NT2/D1 (cell line): ENCODE data around the gene UBN2.
"Not testable (repeated sequence)": the region's sequence is repeated elsewhere in the genome, so short reads cannot be mapped to it uniquely, and the experiment has no call there.

ENCODE experiments used
- DNase-seq: peaks from one replicate; pipeline ENCODE4 v3.0.0-alpha.2; 2011; ENCODE audit warnings: low read depth, low spot score
- H3K27me3 ChIP-seq: 2 replicates; pipeline ENCODE4 v1.6.0; 2011; ENCODE audit warnings: mild to moderate bottlenecking; ENCODE audit not compliant: insufficient read length, insufficient read depth
- H3K36me3 ChIP-seq: 2 replicates; pipeline ENCODE4 v1.6.1; 2011; ENCODE audit warnings: mild to moderate bottlenecking, low read length, mixed read lengths; ENCODE audit not compliant: insufficient read depth, insufficient read length
- H3K4me1 ChIP-seq: 2 replicates; pipeline ENCODE4 v1.5.1; 2011; ENCODE audit not compliant: insufficient read depth, insufficient read length
- H3K4me3 ChIP-seq: 2 replicates; pipeline ENCODE4 v1.5.1; 2011; ENCODE audit warnings: low read depth; ENCODE audit not compliant: insufficient read length
- H3K9ac ChIP-seq: 2 replicates; pipeline ENCODE4 v1.6.0; 2011; ENCODE audit warnings: low read depth; ENCODE audit not compliant: insufficient read length
- H3K9me3 ChIP-seq: 2 replicates; pipeline ENCODE4 v1.5.1; 2011; ENCODE audit warnings: mild to moderate bottlenecking, low read length; ENCODE audit not compliant: insufficient read depth
- SUZ12 ChIP-seq: IDR thresholded peaks from 2 replicates; pipeline ENCODE4 v1.6.1; 2011; ENCODE audit not compliant: insufficient read length, insufficient read depth; ENCODE audit errors: extremely low read depth
- YY1 ChIP-seq: IDR thresholded peaks from 2 replicates; pipeline ENCODE4 v1.6.1; 2011; ENCODE audit not compliant: insufficient read length, insufficient read depth
- ZNF274 ChIP-seq: IDR thresholded peaks from 2 replicates; pipeline ENCODE4 v1.6.1; 2011; ENCODE audit warnings: mild to moderate bottlenecking, low read depth, low read length

Gene UBN2

GRCh38 chr7:139192014-139192706 lies 38.9 kb upstream of the UBN2 start:
- H3K27me3 ChIP-seq = no peaks in the 10 kb centered on the region
- H3K9me3 ChIP-seq = no peaks in the 10 kb centered on the region
- H3K9ac ChIP-seq = no peak overlapping the region
- TF ChIP-seq SUZ12 (no peak), ZNF274 (no peak), YY1 (no peak)
- H3K4me1 ChIP-seq = no peaks in the 10 kb centered on the region
- peaks cover 3% of the 10 kb centered on the region for H3K36me3 ChIP-seq
- no peak for DNase-seq
- no peak overlapping the region for H3K4me3 ChIP-seq

DNA sequence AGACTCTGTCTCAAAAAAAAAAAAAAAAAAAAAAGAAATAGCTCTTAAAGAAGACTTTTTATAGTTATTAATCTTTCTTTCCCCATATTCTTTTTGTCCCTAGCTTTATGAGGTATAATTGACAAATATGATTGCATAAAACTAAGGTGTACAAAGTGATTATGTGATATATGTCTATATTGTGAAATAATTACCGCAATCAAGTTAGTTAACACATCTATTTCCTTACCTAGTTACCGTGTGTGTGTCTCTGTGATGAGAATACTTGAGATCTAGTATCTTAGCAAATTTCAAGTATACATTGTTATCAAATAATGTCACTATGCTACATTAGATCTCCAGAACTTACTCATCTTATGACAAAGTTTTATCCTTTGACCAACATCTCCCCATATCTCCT lies 30.7 kb upstream of the UBN2 start:
- TF ChIP-seq YY1 = no peak
- TF ChIP-seq SUZ12 = no peak
- no peak for TF ChIP-seq ZNF274
- Histone ChIP-seq H3K9ac (no peak overlapping the region), H3K4me1 (no peaks in the 10 kb centered on the region)

GRCh38 chr7:139203992-139204391 lies 27.0 kb upstream of the UBN2 start:
- no peak overlapping the region for H3K9ac ChIP-seq
- no peak for TF ChIP-seq YY1
- no peak for TF ChIP-seq ZNF274
- TF ChIP-seq SUZ12 = no peak
- no peaks in the 10 kb centered on the region for H3K36me3 ChIP-seq
- H3K9me3 ChIP-seq = peaks cover 8% of the 10 kb centered on the region
- no peak overlapping the region for H3K4me3 ChIP-seq
- DNase-seq = no peak
- H3K4me1 ChIP-seq = no peaks in the 10 kb centered on the region
- no peaks in the 10 kb centered on the region for H3K27me3 ChIP-seq

More for the DNA sequence above, 30.7 kb upstream of the UBN2 start:
- Histone ChIP-seq H3K4me3 (no peak overlapping the region), H3K36me3 (no peaks in the 10 kb centered on the region), H3K27me3 (no peaks in the 10 kb centered on the region), H3K9me3 (peaks cover 6% of the 10 kb centered on the region)
- DNase-seq = no peak

DNA sequence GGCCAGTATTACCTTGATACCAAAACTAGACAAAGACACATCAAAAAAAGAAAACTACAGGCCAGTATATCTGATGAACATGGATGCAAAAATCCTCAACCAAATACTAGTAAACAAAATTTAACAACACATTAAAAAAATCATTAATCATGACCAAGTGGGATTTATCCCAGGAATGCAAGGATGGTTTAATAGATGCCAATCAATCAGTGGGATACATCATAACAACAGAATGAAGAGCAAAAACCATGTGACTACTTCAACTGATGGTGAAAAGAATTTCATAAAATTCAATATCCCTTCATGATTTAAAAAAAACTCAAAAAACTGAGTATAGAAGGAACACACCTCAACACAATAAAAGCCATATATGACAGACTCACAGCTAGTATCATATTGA lies 25.2 kb upstream of the UBN2 start:
- H3K36me3 ChIP-seq = no peaks in the 10 kb centered on the region
- H3K27me3 ChIP-seq = no peaks in the 10 kb centered on the region
- no peak overlapping the region for H3K4me3 ChIP-seq
- peaks cover 8% of the 10 kb centered on the region for H3K9me3 ChIP-seq
- no peak overlapping the region for H3K9ac ChIP-seq
- H3K4me1 ChIP-seq = no peaks in the 10 kb centered on the region
- DNase-seq = no peak
- TF ChIP-seq YY1 (no peak), SUZ12 (no peak), ZNF274 (no peak)

DNA sequence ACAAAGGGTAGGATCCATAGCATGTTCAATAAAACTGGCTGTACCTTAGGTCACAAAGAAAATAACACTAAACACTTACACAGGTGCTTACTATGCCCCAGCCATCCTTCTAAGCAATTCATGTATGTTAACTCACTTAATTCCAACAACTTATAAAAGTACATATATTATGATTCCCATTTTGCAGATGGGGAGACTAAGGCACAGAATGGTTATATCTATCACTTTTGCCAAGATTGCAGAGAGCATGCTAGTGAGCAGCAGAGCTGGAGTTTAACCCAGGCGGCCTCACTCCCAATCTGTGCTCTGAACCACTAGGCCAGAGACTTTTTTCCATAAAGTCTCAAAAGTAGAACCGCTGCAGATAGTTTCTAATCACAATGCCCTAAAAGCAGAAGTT lies 18.9 kb upstream of the UBN2 start:
- Histone ChIP-seq H3K27me3 (no peaks in the 10 kb centered on the region), H3K9ac (no peak overlapping the region), H3K4me3 (no peak overlapping the region), H3K36me3 (no peaks in the 10 kb centered on the region), H3K9me3 (no peaks in the 10 kb centered on the region), H3K4me1 (no peaks in the 10 kb centered on the region)
- no peak for DNase-seq
- TF ChIP-seq YY1 (no peak), SUZ12 (no peak), ZNF274 (no peak)

GRCh38 chr7:139213489-139213888 lies 17.5 kb upstream of the UBN2 start:
- H3K36me3 ChIP-seq, H3K4me3 ChIP-seq, DNase-seq, H3K27me3 ChIP-seq, H3K9me3 ChIP-seq, H3K4me1 ChIP-seq, H3K9ac ChIP-seq: not testable (repeated sequence)

DNA sequence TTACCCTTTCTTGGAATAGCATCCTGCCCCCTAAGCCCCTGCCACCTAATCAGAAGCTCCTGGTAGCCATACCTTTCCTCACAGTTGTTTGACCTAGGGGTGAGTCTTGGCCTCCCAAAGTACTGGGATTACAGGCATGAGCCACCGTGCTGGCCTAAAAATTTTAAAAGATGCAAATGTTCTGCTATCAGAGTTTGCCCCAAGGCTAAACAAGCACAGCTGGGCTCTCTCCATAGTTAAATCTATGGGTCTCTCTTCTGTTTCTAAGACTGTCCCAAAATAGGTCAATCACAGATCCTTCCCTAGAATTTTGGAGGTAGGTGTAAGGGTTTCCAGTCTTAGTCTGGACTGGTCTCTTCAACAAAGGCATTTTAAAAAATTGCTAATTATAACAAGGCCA lies 12.9 kb upstream of the UBN2 start:
- H3K27me3 ChIP-seq = no peaks in the 10 kb centered on the region
- no peaks in the 10 kb centered on the region for H3K9me3 ChIP-seq
- no peak for DNase-seq
- TF ChIP-seq ZNF274 = no peak
- TF ChIP-seq YY1 = no peak
- TF ChIP-seq SUZ12 = no peak
- H3K36me3 ChIP-seq = no peaks in the 10 kb centered on the region
- H3K4me3 ChIP-seq = no peak overlapping the region
- no peaks in the 10 kb centered on the region for H3K4me1 ChIP-seq
- H3K9ac ChIP-seq = no peak overlapping the region

- TF ChIP-seq SUZ12 (no peak), YY1 (no peak), ZNF274 (no peak)
Observed at GRCh38 chr7:139224219-139224618, 6.8 kb upstream of the UBN2 start.

GRCh38 chr7:139224836-139225235 lies 6.2 kb upstream of the UBN2 start:
- not testable (repeated sequence) for H3K4me3 ChIP-seq, H3K27me3 ChIP-seq, H3K4me1 ChIP-seq, H3K36me3 ChIP-seq, DNase-seq, H3K9ac ChIP-seq
- peaks cover 15% of the 10 kb centered on the region; the same call in 1 of the 2 replicates for H3K9me3 ChIP-seq

More at GRCh38 chr7:139224219-139224618, 6.8 kb upstream of the UBN2 start:
- no peak for DNase-seq
- Histone ChIP-seq H3K4me1 (no peaks in the 10 kb centered on the region), H3K36me3 (no peaks in the 10 kb centered on the region), H3K9ac (no peak overlapping the region), H3K9me3 (peaks cover 15% of the 10 kb centered on the region; the same call in 1 of the 2 replicates), H3K4me3 (no peak overlapping the region), H3K27me3 (peaks cover under 1% of the 10 kb centered on the region)

DNA sequence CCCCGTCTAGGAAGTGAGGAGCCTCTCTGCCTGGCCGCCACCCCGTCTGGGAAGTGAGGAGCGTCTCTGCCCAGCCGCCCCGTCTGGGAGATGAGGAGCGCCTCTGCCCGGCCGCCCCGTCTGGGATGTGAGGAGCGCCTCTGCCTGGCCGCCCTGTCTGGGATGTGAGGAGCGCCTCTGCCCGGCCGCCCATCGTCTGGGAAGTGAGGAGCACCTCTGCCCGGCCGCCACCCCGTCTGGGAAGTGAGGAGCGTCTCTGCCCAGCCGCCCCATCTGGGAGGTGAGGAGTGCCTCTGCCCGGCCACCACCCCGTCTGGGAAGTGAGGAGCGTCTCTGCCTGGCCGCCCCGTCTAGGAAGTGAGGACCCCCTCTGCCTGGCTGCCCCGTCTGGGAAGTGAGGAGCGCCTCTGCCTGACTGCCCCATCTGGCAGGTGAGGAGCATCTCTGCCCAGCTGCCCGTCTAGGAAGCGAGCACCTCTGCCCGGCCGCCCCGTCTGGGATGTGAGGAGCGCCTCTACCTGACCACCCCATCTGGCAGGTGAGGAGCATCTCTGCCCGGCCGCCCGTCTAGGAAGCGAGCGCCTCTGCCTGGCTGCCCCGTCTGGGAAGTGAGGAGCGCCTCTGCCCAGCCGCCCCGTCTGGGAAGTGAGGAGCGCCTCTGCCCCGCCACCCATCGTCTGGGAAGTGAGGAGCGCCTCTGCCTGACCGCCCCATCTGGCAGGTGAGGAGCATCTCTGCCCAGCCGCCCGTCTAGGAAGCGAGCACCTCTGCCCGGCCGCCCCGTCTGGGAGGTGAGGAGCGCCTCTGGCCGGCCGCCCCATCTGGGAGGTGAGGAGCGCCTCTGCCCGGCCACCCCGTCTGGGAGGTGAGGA lies 5.5 kb upstream of the UBN2 start:
- not testable (repeated sequence) for H3K9ac ChIP-seq, H3K4me3 ChIP-seq, DNase-seq, H3K36me3 ChIP-seq, H3K27me3 ChIP-seq, H3K4me1 ChIP-seq
- peaks cover 15% of the 10 kb centered on the region; the same call in 1 of the 2 replicates for H3K9me3 ChIP-seq
